BLaER1 (cell line): ENCODE measurements around the gene ASAP3.
A peak's percentile ranks its signal among the peaks of the same experiment; 100 is the strongest.

Experiments
- H3K27ac ChIP-seq: shearing (Covaris generic); formaldehyde crosslinking; 2 replicates; pipeline ENCODE4 v1.8.1; 2022
- H3K27me3 ChIP-seq: shearing (Covaris generic); formaldehyde crosslinking; 2 replicates; pipeline ENCODE4 v1.8.1; 2022
- H3K36me3 ChIP-seq: shearing (Covaris generic); formaldehyde crosslinking; 2 replicates; pipeline ENCODE4 v1.8.1; 2022
- H3K4me1 ChIP-seq: shearing (Covaris generic); formaldehyde crosslinking; 2 replicates; pipeline ENCODE4 v1.8.1; 2022
- H3K4me2 ChIP-seq: shearing (Covaris generic); formaldehyde crosslinking; 2 replicates; pipeline ENCODE4 v1.8.1; 2022
- H3K4me3 ChIP-seq: shearing (Covaris generic); formaldehyde crosslinking; 2 replicates; pipeline ENCODE4 v1.8.1; 2022
- H3K9ac ChIP-seq: shearing (Covaris generic); formaldehyde crosslinking; 2 replicates; pipeline ENCODE4 v1.8.1; 2022
- H3K9me3 ChIP-seq: shearing (Covaris generic); formaldehyde crosslinking; 2 replicates; pipeline ENCODE4 v1.8.1; 2022
- H4K20me1 ChIP-seq: shearing (Covaris generic); formaldehyde crosslinking; 2 replicates; pipeline ENCODE4 v1.8.1; 2022
- Cebpa-rat ChIP-seq: shearing (Covaris generic); IDR thresholded peaks from 2 replicates; pipeline ENCODE4 v1.8.1; 2022

ASAP3 gene

GRCh38 chr1:23394684-23395083 lies 89.3 kb downstream of the ASAP3 start:
- Histone ChIP-seq H3K4me1 (peaks cover 27% of the 10 kb centered on the region), H4K20me1 (no peaks in the 10 kb centered on the region), H3K9me3 (no peaks in the 10 kb centered on the region), H3K27me3 (no peaks in the 10 kb centered on the region), H3K4me3 (no peak overlapping the region), H3K4me2 (peak overlapping the region; percentile 55), H3K36me3 (no peaks in the 10 kb centered on the region), H3K9ac (no peak overlapping the region), H3K27ac (no peak overlapping the region)
- TF ChIP-seq Cebpa-rat, result no peak

DNA sequence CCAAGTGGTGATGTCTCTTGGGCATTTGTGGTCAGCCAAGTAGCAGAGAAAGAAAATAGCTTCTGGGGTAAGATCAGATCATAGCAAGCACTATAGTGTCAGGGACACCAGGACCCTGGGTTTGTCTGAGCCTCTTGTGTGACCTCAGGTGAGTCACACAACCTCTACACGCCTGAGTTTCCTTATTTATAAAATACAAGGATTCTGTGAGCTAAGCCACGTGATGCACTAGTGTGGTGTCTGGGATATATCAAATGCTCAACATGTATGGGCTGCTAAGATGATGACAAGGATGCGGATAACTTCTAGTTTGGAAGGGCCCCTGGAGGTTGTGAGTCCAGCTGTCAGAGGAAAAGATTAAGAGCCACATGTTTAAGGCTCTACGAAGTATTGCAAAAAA lies 89.8 kb downstream of the ASAP3 start:
- Histone ChIP-seq H3K4me1 (peaks cover 27% of the 10 kb centered on the region), H3K4me3 (no peak overlapping the region), H4K20me1 (no peaks in the 10 kb centered on the region), H3K27ac (no peak overlapping the region), H3K9ac (no peak overlapping the region; the same call in 1 of the 2 replicates), H3K4me2 (peak overlapping the region; percentile 55), H3K36me3 (no peaks in the 10 kb centered on the region), H3K9me3 (no peaks in the 10 kb centered on the region), H3K27me3 (no peaks in the 10 kb centered on the region)
- no peak for TF ChIP-seq Cebpa-rat

- no peaks in the 10 kb centered on the region for H3K9me3 ChIP-seq
- no peak overlapping the region for H3K4me3 ChIP-seq
- H3K9ac ChIP-seq, result no peak overlapping the region; the same call in 1 of the 2 replicates
- H3K4me2 ChIP-seq, result peak overlapping the region; percentile 55
- H4K20me1 ChIP-seq, result no peaks in the 10 kb centered on the region
- no peak for TF ChIP-seq Cebpa-rat
- H3K4me1 ChIP-seq, result peaks cover 26% of the 10 kb centered on the region
- H3K36me3 ChIP-seq, result no peaks in the 10 kb centered on the region
- no peaks in the 10 kb centered on the region for H3K27me3 ChIP-seq
- H3K27ac ChIP-seq, result no peak overlapping the region
Observed at GRCh38 chr1:23393706-23394105, 90.3 kb downstream of the ASAP3 start.

DNA sequence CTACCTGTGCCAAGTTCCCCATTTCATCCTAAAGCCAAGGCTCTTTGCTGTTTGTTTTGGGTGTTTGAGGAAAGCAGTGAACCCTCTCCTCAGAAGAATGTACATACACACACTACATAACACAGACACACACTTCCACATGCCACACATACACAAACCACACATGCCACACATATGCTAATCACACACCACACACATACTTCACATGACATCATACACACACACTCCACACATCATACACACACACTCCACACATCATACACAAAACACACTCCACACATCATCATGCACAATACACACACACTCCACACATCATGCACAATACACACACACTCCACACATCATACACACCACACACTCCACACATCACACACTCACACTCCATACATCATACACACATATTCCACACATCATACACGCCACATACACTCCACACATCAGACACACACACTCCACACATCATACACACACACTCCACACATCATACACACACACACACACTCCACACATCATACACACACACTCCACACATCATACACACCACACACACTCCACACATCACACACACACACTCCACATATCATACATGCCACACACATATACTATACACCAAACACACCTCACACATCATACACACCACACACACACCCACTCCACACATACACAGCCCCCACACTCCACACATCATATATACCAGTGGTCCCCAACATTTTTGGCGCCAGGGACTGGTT lies 91.7 kb downstream of the ASAP3 start:
- Histone ChIP-seq H3K4me2 (no peak overlapping the region), H3K9ac (no peak overlapping the region), H3K27me3 (no peaks in the 10 kb centered on the region), H4K20me1 (no peaks in the 10 kb centered on the region), H3K36me3 (no peaks in the 10 kb centered on the region), H3K9me3 (no peaks in the 10 kb centered on the region), H3K4me1 (peaks cover 20% of the 10 kb centered on the region), H3K4me3 (no peak overlapping the region), H3K27ac (no peak overlapping the region)
- no peak for TF ChIP-seq Cebpa-rat

- Histone ChIP-seq H3K9ac (no peak overlapping the region), H3K4me1 (peaks cover 14% of the 10 kb centered on the region), H3K9me3 (no peaks in the 10 kb centered on the region), H4K20me1 (no peaks in the 10 kb centered on the region), H3K27ac (no peak overlapping the region), H3K4me3 (no peak overlapping the region), H3K4me2 (no peak overlapping the region), H3K27me3 (no peaks in the 10 kb centered on the region), H3K36me3 (no peaks in the 10 kb centered on the region)
- TF ChIP-seq Cebpa-rat, result no peak
Observed at GRCh38 chr1:23389837-23390321, 94.1 kb downstream of the ASAP3 start.

- Histone ChIP-seq H3K9ac (no peak overlapping the region), H3K4me3 (no peak overlapping the region), H3K27ac (no peak overlapping the region), H3K9me3 (no peaks in the 10 kb centered on the region), H3K27me3 (no peaks in the 10 kb centered on the region), H3K36me3 (no peaks in the 10 kb centered on the region), H3K4me2 (no peak overlapping the region), H3K4me1 (peaks cover 9% of the 10 kb centered on the region), H4K20me1 (no peaks in the 10 kb centered on the region)
- TF ChIP-seq Cebpa-rat, result no peak
Observed at GRCh38 chr1:23387494-23387893, 96.5 kb downstream of the ASAP3 start.

GRCh38 chr1:23385119-23385621 lies 98.8 kb downstream of the ASAP3 start:
- Histone ChIP-seq H3K4me2 (no peak overlapping the region), H3K9ac (no peak overlapping the region), H3K4me1 (peaks cover 9% of the 10 kb centered on the region), H3K27me3 (no peaks in the 10 kb centered on the region), H3K9me3 (no peaks in the 10 kb centered on the region), H3K4me3 (no peak overlapping the region), H4K20me1 (no peaks in the 10 kb centered on the region), H3K36me3 (no peaks in the 10 kb centered on the region), H3K27ac (no peak overlapping the region)
- no peak for TF ChIP-seq Cebpa-rat

DNA sequence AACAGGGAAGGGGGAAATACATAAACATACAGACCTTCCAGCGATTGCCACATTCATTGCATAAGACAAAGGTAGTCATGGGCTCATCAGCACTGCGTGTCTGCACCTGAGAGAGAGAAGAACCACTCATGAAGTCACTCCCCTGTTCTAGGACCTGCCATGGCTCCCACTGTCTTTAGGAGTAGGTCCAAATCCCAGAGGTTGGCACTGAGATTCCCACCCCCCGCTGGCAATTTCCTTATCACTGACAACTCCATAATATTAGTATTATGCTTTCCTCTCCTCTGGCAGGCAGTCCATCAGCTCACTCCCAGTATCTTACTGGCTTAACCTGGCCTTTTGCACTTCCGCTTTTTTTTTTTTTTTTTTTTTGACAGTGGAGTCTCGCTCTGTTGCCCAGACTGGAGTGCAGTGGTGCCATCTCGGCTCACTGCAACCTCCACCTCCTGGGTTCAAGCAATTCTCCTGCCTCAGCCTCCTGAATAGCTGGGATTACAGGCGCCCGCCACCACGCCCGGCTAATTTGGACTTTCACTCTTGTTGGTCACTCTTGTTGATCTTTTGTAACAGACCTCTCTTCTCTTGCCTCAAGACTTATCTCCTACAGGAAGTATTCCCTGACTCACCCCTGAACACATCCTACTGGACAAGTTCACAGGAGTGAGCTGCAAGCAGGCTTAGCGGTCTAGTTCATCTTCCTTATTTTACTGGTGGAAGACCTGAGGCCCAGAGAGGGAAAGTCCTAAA lies 99.5 kb downstream of the ASAP3 start:
- TF ChIP-seq Cebpa-rat, result no peak
- no peak overlapping the region for H3K4me3 ChIP-seq
- no peaks in the 10 kb centered on the region for H4K20me1 ChIP-seq
- no peak overlapping the region for H3K9ac ChIP-seq
- no peaks in the 10 kb centered on the region for H3K27me3 ChIP-seq
- no peak overlapping the region for H3K27ac ChIP-seq
- peaks cover 9% of the 10 kb centered on the region for H3K4me1 ChIP-seq
- H3K9me3 ChIP-seq, result no peaks in the 10 kb centered on the region
- no peak overlapping the region for H3K4me2 ChIP-seq
- H3K36me3 ChIP-seq, result no peaks in the 10 kb centered on the region

GRCh38 chr1:23383577-23384311 lies 100.2 kb downstream of the ASAP3 start:
- Histone ChIP-seq H3K27ac (no peak overlapping the region), H3K27me3 (no peaks in the 10 kb centered on the region), H3K4me3 (no peak overlapping the region), H3K36me3 (no peaks in the 10 kb centered on the region), H4K20me1 (no peaks in the 10 kb centered on the region), H3K9me3 (no peaks in the 10 kb centered on the region), H3K4me1 (peaks cover 9% of the 10 kb centered on the region), H3K9ac (no peak overlapping the region), H3K4me2 (peak overlapping the region; percentile 27; the same call in 1 of the 2 replicates)
- no peak for TF ChIP-seq Cebpa-rat
